OCI-M2 (cell line): ENCODE results near the gene DSTYK.
A peak's percentile ranks its signal among the peaks of the same experiment; 100 is the strongest.
"Not testable (repeated sequence)": the region's sequence is repeated elsewhere in the genome, so short reads cannot be mapped to it uniquely, and the experiment has no call there.

Source experiments
- DNase-seq: peaks from one replicate; lab custom pipeline; 2025; ENCODE audit not compliant: unreplicated experiment; lab: John Stamatoyannopoulos, UW

DSTYK gene

GRCh38 chr1:205179842-205180241 lies 31.7 kb downstream of the DSTYK start:
- DNase-seq: no peak

GRCh38 chr1:205172729-205173366 lies 38.7 kb downstream of the DSTYK start:
- no peak for DNase-seq

GRCh38 chr1:205171369-205171768 lies 40.1 kb downstream of the DSTYK start:
- no peak for DNase-seq

- DNase-seq: no peak
These were observed 40.8 kb downstream of the DSTYK start for GRCh38 chr1:205170532-205171269.

- no peak for DNase-seq
These were observed 42.3 kb downstream of the DSTYK start for GRCh38 chr1:205169248-205169647.

GRCh38 chr1:205168291-205168690 lies 43.2 kb downstream of the DSTYK start:
- no peak for DNase-seq

- DNase-seq: no peak
These were observed 49.2 kb downstream of the DSTYK start for GRCh38 chr1:205162301-205162700.

GRCh38 chr1:205161076-205161475 lies 50.4 kb downstream of the DSTYK start:
- DNase-seq: no peak

- no peak for DNase-seq
These were observed 53.4 kb downstream of the DSTYK start for GRCh38 chr1:205158048-205158616.

- not testable (repeated sequence) for DNase-seq
These were observed 55.7 kb downstream of the DSTYK start for GRCh38 chr1:205155665-205156377.

- DNase-seq: no peak
These were observed 59.0 kb downstream of the DSTYK start for GRCh38 chr1:205152505-205152904.

GRCh38 chr1:205150651-205151428 lies 60.7 kb downstream of the DSTYK start:
- DNase-seq: no peak

- DNase-seq: no peak
These were observed 64.2 kb downstream of the DSTYK start for GRCh38 chr1:205147191-205147835.

GRCh38 chr1:205144751-205145150 lies 66.8 kb downstream of the DSTYK start:
- DNase-seq: no peak

- no peak for DNase-seq
These were observed 67.3 kb downstream of the DSTYK start for GRCh38 chr1:205144046-205144720.

GRCh38 chr1:205142102-205142469 lies 69.4 kb downstream of the DSTYK start:
- DNase-seq: no peak

GRCh38 chr1:205141236-205142101 lies 70.0 kb downstream of the DSTYK start:
- DNase-seq: peak; percentile 9

- DNase-seq: no peak
These were observed 71.4 kb downstream of the DSTYK start for GRCh38 chr1:205140113-205140512.

- no peak for DNase-seq
These were observed 73.6 kb downstream of the DSTYK start for GRCh38 chr1:205137901-205138300.
